Urinary bladder (tissue), 4 donors: ENCODE measurements around the gene PXDN. TPM values are rescaled to one million over a fixed set of nuclear protein-coding genes. Genes with fewer than 3 reads are reported as not detected.

ENCODE experiments used
- DNase-seq: peaks from one replicate; pipeline ENCODE4 v3.0.0-alpha.2; 2015; ENCODE audit errors: extremely low spot score
- H3K27ac ChIP-seq: one replicate; pipeline ENCODE4 v1.5.1; 2013; ENCODE audit warnings: low read depth, mild to moderate bottlenecking, moderate library complexity
- H3K36me3 ChIP-seq: one replicate; pipeline ENCODE4 v1.6.1; 2013; ENCODE audit warnings: mild to moderate bottlenecking, moderate library complexity; ENCODE audit not compliant: insufficient read depth
- H3K4me1 ChIP-seq: one replicate; pipeline ENCODE4 v1.6.1; 2013; ENCODE audit warnings: mild to moderate bottlenecking, moderate library complexity; ENCODE audit not compliant: insufficient read depth
- H3K4me3 ChIP-seq: one replicate; pipeline ENCODE4 v1.5.1; 2013; ENCODE audit warnings: low read depth, low read length
- WGBS: extraction: QIAGEN DNeasy Blood & Tissue Kit; methylation state at CpG from one replicate; pipeline ENCODE4 v1.1.7; 2013; 5-methylcytosine and 5-hydroxymethylcytosine counted together
- polyA plus RNA-seq: library from polyadenylated mRNA; stranded (reverse); fragments of 200-250 nt; gene quantifications from one replicate; pipeline ENCODE4 v1.2.3, GENCODE V29; 2013
- total RNA-seq: library from RNA; depleted of rRNA; stranded (reverse); fragments of >200 nt; gene quantifications from one replicate; pipeline ENCODE4 v1.2.3, GENCODE V29; 2014
- donor health status: healthy with polysubstance abuse.
- donor health status: healthy.

PXDN gene
- total and polyA plus RNA-seq, 2 donors, result 77.8 to 256 TPM

GRCh38 chr2:1673160-1673944 is 71.0 kb downstream of the PXDN start:
- no peak overlapping the region for H3K4me3 ChIP-seq
- H3K36me3 ChIP-seq, result no peaks in the 10 kb centered on the region
- DNase-seq, result no peak
- WGBS, result 91% methylated on average over 18 of the region's 18 CpGs
- H3K4me1 ChIP-seq, result no peaks in the 10 kb centered on the region
- no peak overlapping the region for H3K27ac ChIP-seq

- Histone ChIP-seq H3K36me3 (no peaks in the 10 kb centered on the region), H3K4me1 (no peaks in the 10 kb centered on the region), H3K27ac (no peak overlapping the region), H3K4me3 (no peak overlapping the region)
- no peak for DNase-seq
- 91% methylated on average over 5 of the region's 5 CpGs for WGBS
Measured at GRCh38 chr2:1672738-1673137, 71.6 kb downstream of the PXDN start.

GRCh38 chr2:1671916-1672315 is 72.4 kb downstream of the PXDN start:
- H3K36me3 ChIP-seq, result no peaks in the 10 kb centered on the region
- no peak for DNase-seq
- H3K27ac ChIP-seq, result no peak overlapping the region
- H3K4me1 ChIP-seq, result no peaks in the 10 kb centered on the region
- WGBS, result 80% methylated on average over 3 of the region's 3 CpGs
- H3K4me3 ChIP-seq, result no peak overlapping the region

- no peak overlapping the region for H3K27ac ChIP-seq
- no peaks in the 10 kb centered on the region for H3K4me1 ChIP-seq
- DNase-seq, result no peak
- 63% methylated on average over 6 of the region's 6 CpGs for WGBS
- H3K4me3 ChIP-seq, result no peak overlapping the region
- H3K36me3 ChIP-seq, result no peaks in the 10 kb centered on the region
Measured at GRCh38 chr2:1670636-1671035, 73.7 kb downstream of the PXDN start.

GRCh38 chr2:1665761-1666505 is 78.4 kb downstream of the PXDN start:
- 93% methylated on average over 29 of the region's 29 CpGs for WGBS
- Histone ChIP-seq H3K4me1 (no peaks in the 10 kb centered on the region), H3K4me3 (no peak overlapping the region), H3K36me3 (no peaks in the 10 kb centered on the region), H3K27ac (no peak overlapping the region)
- no peak for DNase-seq

- Histone ChIP-seq H3K36me3 (no peaks in the 10 kb centered on the region), H3K27ac (no peak overlapping the region), H3K4me3 (no peak overlapping the region), H3K4me1 (no peaks in the 10 kb centered on the region)
- 91% methylated on average over 18 of the region's 18 CpGs for WGBS
- DNase-seq, result no peak
Measured at GRCh38 chr2:1664698-1665097, 79.6 kb downstream of the PXDN start.

GRCh38 chr2:1664076-1664605 is 80.2 kb downstream of the PXDN start:
- Histone ChIP-seq H3K36me3 (no peaks in the 10 kb centered on the region), H3K4me1 (no peaks in the 10 kb centered on the region), H3K27ac (no peak overlapping the region), H3K4me3 (no peak overlapping the region)
- 89% methylated on average over 9 of the region's 9 CpGs for whole genome bisulfite sequencing
- no peak for DNase-seq

GRCh38 chr2:1663621-1664020 is 80.7 kb downstream of the PXDN start:
- no peaks in the 10 kb centered on the region for H3K36me3 ChIP-seq
- no peak for DNase-seq
- 92% methylated on average over 16 of the region's 16 CpGs for WGBS
- no peak overlapping the region for H3K27ac ChIP-seq
- H3K4me3 ChIP-seq, result no peak overlapping the region
- H3K4me1 ChIP-seq, result no peaks in the 10 kb centered on the region

- 92% methylated on average over 19 of the region's 19 CpGs for WGBS
- Histone ChIP-seq H3K4me3 (no peak overlapping the region), H3K36me3 (no peaks in the 10 kb centered on the region), H3K27ac (no peak overlapping the region), H3K4me1 (no peaks in the 10 kb centered on the region)
- no peak for DNase-seq
Measured at GRCh38 chr2:1662606-1663180, 81.6 kb downstream of the PXDN start.

GRCh38 chr2:1661891-1662605 is 82.3 kb downstream of the PXDN start:
- H3K36me3 ChIP-seq, result no peaks in the 10 kb centered on the region
- WGBS, result 94% methylated on average over 19 of the region's 19 CpGs
- H3K27ac ChIP-seq, result no peak overlapping the region
- DNase-seq, result no peak
- H3K4me3 ChIP-seq, result no peak overlapping the region
- H3K4me1 ChIP-seq, result no peaks in the 10 kb centered on the region

GRCh38 chr2:1660656-1661640 is 83.4 kb downstream of the PXDN start:
- no peak for DNase-seq
- no peak overlapping the region for H3K4me3 ChIP-seq
- no peaks in the 10 kb centered on the region for H3K4me1 ChIP-seq
- WGBS, result 94% methylated on average over 21 of the region's 21 CpGs
- no peak overlapping the region for H3K27ac ChIP-seq
- H3K36me3 ChIP-seq, result no peaks in the 10 kb centered on the region

GRCh38 chr2:1659951-1660565 is 84.3 kb downstream of the PXDN start:
- Histone ChIP-seq H3K36me3 (no peaks in the 10 kb centered on the region), H3K27ac (no peak overlapping the region), H3K4me1 (no peaks in the 10 kb centered on the region), H3K4me3 (no peak overlapping the region)
- no peak for DNase-seq
- WGBS, result 95% methylated on average over 16 of the region's 16 CpGs
